T-helper 1 cell treated with Interleukin-12 subunit alpha and Interleukin-12 subunit beta and Interleukin-4 antibody, amounts not matched to agents 30 ng/mL and 1 ng/mL, for 36 hours (primary cell): ENCODE data around the gene SMPD4. TPM values are rescaled to one million over a fixed set of nuclear protein-coding genes. Genes with fewer than 3 reads are reported as not detected.
"Not testable (repeated sequence)": the region's sequence is repeated elsewhere in the genome, so short reads cannot be mapped to it uniquely, and the experiment has no call there.

ENCODE experiments used
- intact Hi-C: fragments of 100-400 bp; cut with micrococcal nuclease; formaldehyde crosslinking; loops from one replicate; pipeline ENCODE4 v1.15.1; 2024
- total RNA-seq: library from RNA; stranded (reverse); gene quantifications from 2 replicates; pipeline ENCODE4 v1.2.3, GENCODE V29; 2022

Gene SMPD4
- total RNA-seq, 1 donor from 2014 or later, result 70.9 TPM

- intact Hi-C loops, result not testable (repeated sequence)
These were observed 40.4 kb downstream of the SMPD4 start for GRCh38 chr2:130141002-130141401.

GRCh38 chr2:130140516-130140915 lies 40.9 kb downstream of the SMPD4 start:
- intact Hi-C loops, result not testable (repeated sequence)

- intact Hi-C loops, result not testable (repeated sequence)
These were observed 41.8 kb downstream of the SMPD4 start for GRCh38 chr2:130139331-130140280.

DNA sequence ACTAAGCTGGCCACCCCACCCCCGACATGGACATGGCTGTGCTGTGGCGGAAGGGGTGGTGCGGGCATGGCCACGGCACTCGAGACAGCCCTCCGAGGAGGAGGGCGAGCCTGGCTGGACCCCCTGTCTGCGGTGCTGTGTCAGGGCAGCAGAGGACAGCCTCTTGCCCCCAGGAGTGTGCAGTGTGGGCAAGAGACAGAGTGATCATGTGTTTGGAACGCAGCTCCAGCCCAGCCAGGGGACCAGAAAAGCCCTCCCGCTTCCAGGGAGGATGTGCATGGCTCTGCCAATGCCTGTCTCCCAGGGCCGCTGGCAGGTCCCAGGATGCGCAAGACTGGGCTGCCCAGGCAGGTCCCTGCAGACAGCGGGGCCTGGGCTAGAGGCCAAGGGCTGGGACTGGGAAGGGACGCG lies 42.6 kb downstream of the SMPD4 start:
- intact Hi-C loops, result not testable (repeated sequence)

DNA sequence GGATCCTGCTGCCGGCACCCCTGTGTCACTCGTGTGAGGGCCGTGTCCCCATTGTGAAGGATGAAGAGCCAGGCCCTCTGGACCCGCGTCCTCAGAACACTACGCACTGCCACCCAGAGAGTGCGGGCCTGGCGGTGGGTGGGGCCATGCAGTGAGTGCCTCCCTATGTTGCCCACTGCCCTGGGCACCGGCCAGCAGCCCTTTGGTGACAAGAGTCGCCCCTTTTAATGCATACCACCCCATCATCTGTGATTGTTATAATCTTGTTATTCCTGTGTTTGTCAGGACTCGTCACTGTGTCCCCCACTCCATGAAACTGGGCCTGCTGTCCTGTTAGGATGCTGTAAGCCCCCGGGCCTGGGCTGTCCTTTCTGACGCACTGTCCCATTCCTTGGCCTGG lies 43.1 kb downstream of the SMPD4 start:
- intact Hi-C loops, result not testable (repeated sequence)

- intact Hi-C loops, result not testable (repeated sequence)
These were observed 44.3 kb downstream of the SMPD4 start for GRCh38 chr2:130137118-130137517.

- intact Hi-C loops, result not testable (repeated sequence)
These were observed 44.9 kb downstream of the SMPD4 start for GRCh38 chr2:130136546-130136945.

GRCh38 chr2:130135692-130136541 lies 45.5 kb downstream of the SMPD4 start:
- intact Hi-C loops, result no loop called here

GRCh38 chr2:130129120-130129829 lies 52.1 kb downstream of the SMPD4 start, which contains the start of gene POTEF:
Gene POTEF, minus strand, starts transcription at chr2:130129222. Its CDS starts 8,707 bp downstream, at chr2:130120515.
- intact Hi-C loops, result not testable (repeated sequence)

DNA sequence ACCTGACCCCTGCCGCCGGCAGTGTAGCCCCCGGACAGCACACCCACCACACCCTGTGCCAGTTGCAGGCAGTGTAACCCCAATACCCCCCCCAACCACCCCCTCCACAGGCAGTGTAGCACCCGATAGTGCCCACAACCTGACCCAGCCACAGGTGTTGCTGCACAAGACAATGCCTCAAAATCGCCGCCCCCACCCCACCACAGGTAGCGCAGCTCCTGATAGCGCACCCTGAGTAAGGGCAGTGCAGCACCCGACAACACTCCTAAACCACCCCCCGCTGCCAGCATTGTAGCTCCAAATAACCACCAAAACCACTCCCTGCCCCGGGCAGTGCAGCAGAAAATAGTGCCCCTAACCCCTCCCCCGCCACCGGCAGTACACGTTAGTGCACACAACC lies 52.9 kb downstream of the SMPD4 start:
- intact Hi-C loops, result not testable (repeated sequence)

DNA sequence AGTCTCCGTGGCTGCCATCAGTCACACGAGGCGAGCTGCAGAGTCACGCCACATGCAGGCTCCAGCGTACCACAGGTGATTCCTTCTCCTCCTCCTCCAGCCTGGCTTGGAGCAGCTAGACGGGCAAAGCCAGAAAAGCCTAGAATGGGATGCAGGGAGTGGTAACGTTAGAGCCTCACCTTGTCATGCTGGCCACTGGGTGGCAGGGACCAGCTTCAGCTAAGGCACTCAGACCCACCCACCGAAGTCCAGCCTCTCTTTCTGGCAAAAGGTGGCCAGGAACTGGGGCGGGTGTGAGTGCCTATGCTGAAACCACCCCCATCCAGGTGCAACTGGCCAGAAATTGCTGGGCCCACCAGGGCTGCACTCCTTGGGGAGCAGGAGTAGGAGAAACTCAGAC lies 53.7 kb downstream of the SMPD4 start:
- intact Hi-C loops, result not testable (repeated sequence)

GRCh38 chr2:130120924-130121323 lies 60.5 kb downstream of the SMPD4 start:
- intact Hi-C loops, result not testable (repeated sequence)

DNA sequence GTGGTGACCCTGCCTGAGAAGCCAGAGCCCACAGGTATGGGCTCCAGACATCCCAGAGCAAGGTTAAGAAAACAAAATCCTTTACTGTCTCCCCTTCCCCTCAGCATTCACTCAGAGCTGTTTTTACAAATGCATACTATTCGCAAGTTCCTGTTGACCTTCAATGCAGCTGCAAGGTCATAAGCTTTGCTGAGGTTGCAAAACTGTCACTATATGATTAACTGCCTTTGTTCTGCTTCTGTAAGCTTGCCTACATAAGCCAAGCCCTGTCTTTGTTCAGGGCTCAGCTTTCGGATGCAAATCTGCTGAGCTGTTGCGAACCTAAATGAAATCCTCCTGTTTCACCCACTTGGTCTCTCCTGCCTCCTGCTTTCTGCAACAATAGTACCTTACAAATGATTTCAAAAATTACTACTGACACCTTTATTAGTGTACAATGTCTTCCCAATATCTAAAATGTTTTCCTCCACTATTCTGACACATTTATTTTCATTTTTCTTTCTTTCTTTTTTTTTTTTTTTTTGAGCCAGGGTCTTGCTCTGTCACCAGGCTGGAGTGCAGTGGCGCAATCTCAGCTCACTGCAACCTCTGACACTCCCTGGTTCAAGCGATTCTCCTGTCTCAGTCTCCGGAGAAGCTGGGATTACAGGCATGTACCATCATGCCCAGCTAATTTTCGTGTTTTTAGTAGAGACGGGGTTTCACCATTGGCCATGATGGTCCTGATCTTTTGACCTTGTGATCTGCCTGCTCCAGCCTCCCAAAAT lies 78.6 kb downstream of the SMPD4 start:
- intact Hi-C loops, result not testable (repeated sequence)

Other genes starting within 250 kb of the SMPD4 start
- gene RAB6C, start 201.9 kb downstream of the SMPD4 start, total RNA-seq, result not detected in 2 replicates
- gene POTEF, start 52.4 kb downstream of the SMPD4 start, total RNA-seq, result not detected in 2 replicates
- gene CCDC74B, start 36.5 kb downstream of the SMPD4 start, total RNA-seq, result 1.5 and 1.7 TPM in 2 replicates
- gene MZT2B, start 660 bp upstream of the SMPD4 start, total RNA-seq, result 290 and 302 TPM in 2 replicates
- gene TUBA3E, start 16.8 kb upstream of the SMPD4 start, total RNA-seq, result not detected in 2 replicates
- 79.3 and 86.2 TPM in 2 replicates for gene IMP4, start 161.3 kb upstream of the SMPD4 start, total RNA-seq
- gene PTPN18, start 174.5 kb upstream of the SMPD4 start, total RNA-seq, result 86.2 and 87.0 TPM in 2 replicates